ENCODE measurements around the gene PEX5L. TPM values are rescaled to one million over a fixed set of nuclear protein-coding genes. Genes with fewer than 3 reads are reported as not detected.
"Not testable (repeated sequence)": the region's sequence is repeated elsewhere in the genome, so short reads cannot be mapped to it uniquely, and the experiment has no call there.

Gene PEX5L
- total RNA-seq (2014; rRNA removed; shearing (Covaris generic)), result 1.5 and 1.7 TPM in 2 replicates
- polyA plus RNA-seq (2015; cell fraction: cytosol; rRNA removed), result 0.45 and 1.2 TPM in 2 replicates
- 0.96 and 1.3 TPM in 2 replicates for polyA plus RNA-seq (2015; cell fraction: nucleus; rRNA removed)

- DNase-seq (ENCODE audit: low read depth), result peak; percentile 76
These were observed at the start of gene PEX5L for GRCh38 chr3:180036671-180037455. TSS of gene PEX5L (minus strand) at chr3:180036937. CDS start at chr3:180036599, 338 bp downstream.

DNA sequence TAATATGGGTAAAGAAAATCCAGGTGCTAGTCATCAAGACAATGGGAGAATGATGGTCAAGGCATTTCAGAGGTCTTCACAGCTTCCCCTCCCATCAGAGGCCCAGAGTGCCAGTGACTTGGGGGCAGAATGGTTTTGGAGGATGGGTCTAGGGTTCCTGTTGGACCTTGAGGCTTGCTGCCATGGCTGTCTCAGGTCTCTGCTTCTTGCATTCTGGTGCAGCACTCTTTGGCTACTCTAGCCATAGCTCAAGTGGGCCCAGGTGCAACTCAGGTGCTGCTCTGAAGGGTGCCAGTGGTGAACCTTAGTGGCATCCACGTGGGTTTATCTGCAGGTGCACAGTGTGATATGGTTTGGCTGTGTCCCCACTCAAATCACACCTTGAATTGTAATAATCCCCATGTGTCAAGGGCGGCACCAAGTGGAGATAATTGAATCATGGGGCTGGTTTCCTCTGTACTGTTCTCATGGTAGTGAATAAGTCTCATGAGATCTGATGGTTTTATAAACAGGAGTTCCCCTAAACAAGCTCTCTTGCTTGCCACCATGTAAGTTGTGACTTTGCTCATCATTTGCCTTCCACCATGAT is 48.5 kb upstream of the PEX5L start:
- peak; percentile 28 for DNase-seq (ENCODE audit: low read depth)

- DNase-seq (ENCODE audit: low read depth), result no peak
These were observed 46.0 kb upstream of the PEX5L start for GRCh38 chr3:180082699-180083098.

- no peak for DNase-seq (ENCODE audit: low read depth)
These were observed 41.9 kb upstream of the PEX5L start for GRCh38 chr3:180078592-180078991.

DNA sequence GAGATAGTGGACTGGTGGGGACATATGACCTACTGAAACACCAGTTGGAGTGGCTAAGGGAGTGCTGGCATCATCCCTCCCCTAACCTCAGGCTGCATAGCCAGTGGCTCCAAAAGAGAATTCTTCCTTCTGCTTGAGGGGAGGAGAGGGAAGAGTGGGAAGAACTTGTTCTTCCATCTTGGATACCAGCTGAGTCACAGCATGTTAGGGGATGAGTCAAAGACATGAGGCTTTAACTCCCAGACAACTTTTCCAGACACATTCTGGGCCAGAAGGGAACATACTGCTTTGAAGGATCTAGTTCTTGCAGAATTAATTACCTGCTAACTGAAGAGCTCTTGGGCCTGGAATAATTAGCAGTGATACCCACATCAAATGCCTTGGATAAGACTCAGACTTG is 36.8 kb upstream of the PEX5L start:
- peak; percentile 49 for DNase-seq (ENCODE audit: low read depth)

- DNase-seq (ENCODE audit: low read depth), result no peak
These were observed 36.0 kb upstream of the PEX5L start for GRCh38 chr3:180072786-180073185.

- DNase-seq (ENCODE audit: low read depth), result no peak
These were observed 34.2 kb upstream of the PEX5L start for GRCh38 chr3:180070925-180071324.

DNA sequence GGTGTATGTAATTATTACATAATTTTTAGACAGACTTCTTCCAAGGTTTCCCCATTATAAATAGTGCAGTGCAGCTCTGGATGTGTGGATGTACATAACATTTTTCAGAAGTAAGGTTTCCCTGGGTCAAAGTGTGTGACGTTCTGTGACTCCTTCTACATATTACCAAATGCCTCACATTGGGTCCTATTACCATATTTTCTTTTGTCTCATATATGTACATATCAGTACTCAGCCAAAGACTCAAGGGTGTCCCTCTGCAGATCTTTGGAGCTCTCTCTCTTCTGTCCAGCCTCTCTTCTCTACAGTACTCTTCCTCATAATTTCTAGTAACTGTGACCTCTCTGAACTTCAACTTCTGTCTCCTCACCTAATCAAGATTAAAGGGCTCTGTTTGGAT is 31.3 kb upstream of the PEX5L start:
- DNase-seq (ENCODE audit: low read depth), result no peak

- no peak for DNase-seq (ENCODE audit: low read depth)
These were observed 29.9 kb upstream of the PEX5L start for GRCh38 chr3:180066598-180066997.

GRCh38 chr3:180063783-180064182 is 27.0 kb upstream of the PEX5L start:
- DNase-seq (ENCODE audit: low read depth), result peak; percentile 19

- DNase-seq (ENCODE audit: low read depth), result no peak
These were observed 26.0 kb upstream of the PEX5L start for GRCh38 chr3:180062771-180063170.

DNA sequence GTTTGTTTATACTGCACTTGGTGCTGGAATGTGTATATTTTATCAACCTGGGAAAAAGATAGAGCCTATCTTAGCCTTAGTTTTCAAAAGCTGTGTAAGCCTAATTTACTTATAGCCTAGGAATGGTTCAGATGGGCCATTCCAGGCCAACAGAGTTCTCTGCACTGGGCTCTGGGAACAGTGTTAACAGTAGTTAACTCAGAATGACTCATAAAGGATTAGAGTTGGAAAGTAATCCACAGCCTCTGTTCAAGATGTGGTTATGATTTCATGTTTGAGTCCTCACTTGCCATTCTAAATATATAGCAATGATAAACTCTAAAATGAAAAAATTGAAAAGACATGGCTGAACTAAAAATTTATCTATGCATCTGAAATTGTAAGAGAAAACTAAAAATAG is 22.6 kb upstream of the PEX5L start:
- peak; percentile 66 for DNase-seq (ENCODE audit: low read depth)

DNA sequence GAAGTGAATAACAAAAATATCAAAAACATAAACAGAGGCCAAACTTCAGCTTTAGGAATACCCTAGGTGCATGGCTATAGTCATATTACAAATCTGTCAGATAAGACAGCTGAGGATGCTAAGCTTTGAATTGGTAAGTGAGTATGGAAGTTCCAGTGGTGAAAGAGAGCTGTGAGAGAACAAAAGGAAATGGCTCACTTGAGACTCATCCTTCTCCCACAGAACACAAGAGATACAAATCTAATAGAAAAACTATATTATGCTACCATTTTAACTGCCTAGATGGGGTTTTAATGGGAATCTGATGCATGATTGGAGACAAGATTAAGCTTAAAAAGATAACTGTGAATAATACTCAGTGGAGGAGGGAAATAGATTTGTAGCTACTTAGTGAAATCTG is 21.5 kb upstream of the PEX5L start:
- DNase-seq (ENCODE audit: low read depth), result peak; percentile 48

- not testable (repeated sequence) for DNase-seq (ENCODE audit: low read depth)
These were observed 18.9 kb upstream of the PEX5L start for GRCh38 chr3:180055656-180056055.

DNA sequence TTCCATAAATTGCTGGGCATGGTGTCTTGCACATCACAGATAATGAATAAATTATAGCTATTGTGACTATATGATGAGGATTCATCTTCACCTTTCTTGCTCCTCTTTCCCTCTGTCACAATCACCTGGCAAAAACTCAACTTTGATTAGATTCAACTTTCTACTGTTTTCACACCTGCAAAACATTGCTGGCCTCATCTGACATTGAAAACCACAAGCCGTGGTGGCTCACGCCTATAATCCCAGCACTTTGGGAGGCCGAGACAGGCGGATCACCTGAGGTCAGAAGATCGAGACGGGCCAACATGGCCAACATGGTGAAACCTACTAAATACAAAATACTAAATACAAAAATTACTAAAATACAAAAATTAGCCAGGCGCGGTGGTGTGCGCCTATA is 12.7 kb upstream of the PEX5L start:
- no peak for DNase-seq (ENCODE audit: low read depth)

- DNase-seq (ENCODE audit: low read depth), result no peak
These were observed 12.1 kb upstream of the PEX5L start for GRCh38 chr3:180048840-180049239.

GRCh38 chr3:180048103-180048502 is 11.4 kb upstream of the PEX5L start:
- no peak for DNase-seq (ENCODE audit: low read depth)

DNA sequence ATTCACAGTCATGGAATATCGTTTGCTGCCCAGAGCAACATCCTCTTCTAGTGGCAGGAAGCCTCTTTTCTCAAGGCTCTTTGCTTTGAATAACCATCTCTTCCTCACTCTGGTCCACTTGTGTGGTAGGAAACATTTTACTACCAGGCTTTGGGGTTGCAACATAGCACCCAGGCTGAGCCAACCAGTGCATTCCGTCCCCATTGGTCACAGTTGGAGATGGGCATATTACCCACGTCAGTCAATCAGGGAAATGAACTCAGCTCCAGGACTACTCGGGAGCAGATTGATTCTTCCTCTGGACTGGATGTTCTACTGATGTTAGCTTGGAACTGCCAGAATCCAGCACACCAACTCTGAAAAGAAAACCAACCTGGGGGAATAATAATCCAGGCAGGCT is 4.2 kb upstream of the PEX5L start:
- DNase-seq (ENCODE audit: low read depth), result peak; percentile 31

GRCh38 chr3:180036092-180036670 is 556 bp downstream of the PEX5L start:
- DNase-seq (ENCODE audit: low read depth), result peak; percentile 31

GRCh38 chr3:180026997-180027396 is 9.7 kb downstream of the PEX5L start:
- no peak for DNase-seq (ENCODE audit: low read depth)

GRCh38 chr3:180018543-180018942 is 18.2 kb downstream of the PEX5L start:
- no peak for DNase-seq (ENCODE audit: low read depth)

DNA sequence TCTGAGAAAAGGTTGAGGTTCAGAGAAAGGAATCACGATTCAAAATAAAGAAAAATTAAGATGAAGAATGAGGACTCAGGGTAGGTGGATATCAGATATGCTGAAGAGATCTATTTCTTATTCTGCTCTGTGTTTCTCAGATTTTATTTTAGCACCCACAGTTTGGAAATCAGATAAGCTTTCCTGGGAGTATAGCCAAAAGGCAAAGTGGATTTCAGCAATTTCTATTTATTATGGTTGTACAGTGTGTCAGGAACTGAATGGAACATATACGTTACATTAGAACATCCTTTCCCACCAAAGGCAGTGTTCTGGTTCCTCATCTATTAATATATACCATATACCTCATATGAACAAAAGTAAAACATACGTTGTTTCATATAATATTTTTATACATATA is 18.9 kb downstream of the PEX5L start:
- no peak for DNase-seq (ENCODE audit: low read depth)

Data from HT1080 (cell line).